Activated T-helper 17 cell treated with anti-CD3 and anti-CD28 coated beads, Interleukin-2, amount 50 U/mL, for 72 hours (primary cell): ENCODE data around the gene NECTIN2. TPM values are rescaled to one million over a fixed set of nuclear protein-coding genes. Genes with fewer than 3 reads are reported as not detected.
"Not testable (repeated sequence)": the region's sequence is repeated elsewhere in the genome, so short reads cannot be mapped to it uniquely, and the experiment has no call there.

Source experiments
- ATAC-seq: fragments of 150-1000 bp; cut with Tn5 transposase; replicated peaks from 2 replicates; pipeline ENCODE4 v1.10.0; 2021; ENCODE audit warnings: mild to moderate bottlenecking, moderate library complexity
- H3K27ac Mint-ChIP-seq: one replicate; pipeline ENCODE4 v1.8.0; 2022; ENCODE audit warnings: mixed read lengths
- H3K27me3 Mint-ChIP-seq: one replicate; pipeline ENCODE4 v1.8.0; 2022; ENCODE audit warnings: mixed read lengths
- H3K36me3 Mint-ChIP-seq: one replicate; pipeline ENCODE4 v1.8.0; 2022; ENCODE audit warnings: low read depth, mild to moderate bottlenecking, mixed read lengths
- H3K4me1 Mint-ChIP-seq: one replicate; pipeline ENCODE4 v1.8.0; 2022; ENCODE audit warnings: mixed read lengths
- H3K4me3 Mint-ChIP-seq: one replicate; pipeline ENCODE4 v1.8.0; 2022; ENCODE audit warnings: mild to moderate bottlenecking, mixed read lengths
- H3K9me3 Mint-ChIP-seq: one replicate; pipeline ENCODE4 v1.8.0; 2022; ENCODE audit warnings: mixed read lengths
- total RNA-seq, 2 donors: library from RNA; stranded (reverse); gene quantifications; one replicate each; pipeline ENCODE4 v1.2.3, GENCODE V29; 2022

Gene NECTIN2
- total RNA-seq, 2 donors from 2014 or later, result 0.45 to 0.64 TPM

- Mint-ChIP-seq H3K36me3 (no peaks in the 10 kb centered on the region), H3K4me3 (peak overlapping the region; percentile 98), H3K27me3 (peaks cover 19% of the 10 kb centered on the region), H3K27ac (peak overlapping the region; percentile 15), H3K9me3 (no peaks in the 10 kb centered on the region), H3K4me1 (peaks cover 4% of the 10 kb centered on the region)
- no peak for ATAC-seq
Observed at GRCh38 chr19:44912854-44913253, 66.8 kb downstream of the NECTIN2 start.

- H3K4me1 Mint-ChIP-seq, H3K9me3 Mint-ChIP-seq, H3K36me3 Mint-ChIP-seq, ATAC-seq: not testable (repeated sequence)
- Mint-ChIP-seq H3K27ac (peak overlapping the region; percentile 96), H3K4me3 (peak overlapping the region; percentile 98), H3K27me3 (peaks cover 15% of the 10 kb centered on the region)
Observed at GRCh38 chr19:44913512-44914432, 67.7 kb downstream of the NECTIN2 start.

GRCh38 chr19:44914433-44915206, 68.5 kb downstream of the NECTIN2 start, which contains the start of gene APOC1:
APOC1 (plus strand) TSS chr19:44914608; CDS start chr19:44914892, 284 bp downstream.
- H3K27ac Mint-ChIP-seq, result peak within 1 kb of the TSS; percentile 96
- peak; percentile 99 for ATAC-seq
- H3K27me3 Mint-ChIP-seq, result peaks cover 15% of the 10 kb centered on the region
- H3K4me1 Mint-ChIP-seq, H3K36me3 Mint-ChIP-seq, H3K9me3 Mint-ChIP-seq: not testable (repeated sequence)
- H3K4me3 Mint-ChIP-seq, result peak within 1 kb of the TSS; percentile 98

GRCh38 chr19:44924243-44924725, 78.2 kb downstream of the NECTIN2 start:
- H3K27ac Mint-ChIP-seq, result no peak overlapping the region
- H3K27me3 Mint-ChIP-seq, result peaks cover 15% of the 10 kb centered on the region
- H3K4me3 Mint-ChIP-seq, result no peak overlapping the region

GRCh38 chr19:44925114-44925891, 79.2 kb downstream of the NECTIN2 start:
- Mint-ChIP-seq H3K4me3 (no peak overlapping the region), H3K4me1 (no peaks in the 10 kb centered on the region), H3K27ac (no peak overlapping the region), H3K9me3 (no peaks in the 10 kb centered on the region), H3K27me3 (peaks cover 15% of the 10 kb centered on the region), H3K36me3 (no peaks in the 10 kb centered on the region)
- ATAC-seq, result no peak

More at GRCh38 chr19:44924243-44924725, 78.2 kb downstream of the NECTIN2 start:
- no peaks in the 10 kb centered on the region for H3K9me3 Mint-ChIP-seq
- no peak for ATAC-seq
- no peaks in the 10 kb centered on the region for H3K36me3 Mint-ChIP-seq
- H3K4me1 Mint-ChIP-seq, result no peaks in the 10 kb centered on the region

- ATAC-seq, result peak; percentile 21
Observed at GRCh38 chr19:44926245-44927077, 80.4 kb downstream of the NECTIN2 start.

GRCh38 chr19:44927746-44928145, 81.6 kb downstream of the NECTIN2 start:
- Mint-ChIP-seq H3K4me3 (no peak overlapping the region), H3K27ac (no peak overlapping the region), H3K27me3 (peaks cover 15% of the 10 kb centered on the region), H3K36me3 (no peaks in the 10 kb centered on the region), H3K4me1 (no peaks in the 10 kb centered on the region), H3K9me3 (no peaks in the 10 kb centered on the region)
- ATAC-seq, result no peak

More at GRCh38 chr19:44926245-44927077, 80.4 kb downstream of the NECTIN2 start:
- not testable (repeated sequence) for H3K4me1 Mint-ChIP-seq, H3K9me3 Mint-ChIP-seq, H3K36me3 Mint-ChIP-seq
- H3K27me3 Mint-ChIP-seq, result peaks cover 15% of the 10 kb centered on the region
- peak overlapping the region; percentile 68 for H3K4me3 Mint-ChIP-seq
- peak overlapping the region; percentile 58 for H3K27ac Mint-ChIP-seq

GRCh38 chr19:44930088-44930487, 84.0 kb downstream of the NECTIN2 start:
- no peak overlapping the region for H3K4me3 Mint-ChIP-seq
- no peaks in the 10 kb centered on the region for H3K36me3 Mint-ChIP-seq
- H3K27me3 Mint-ChIP-seq, result peaks cover 14% of the 10 kb centered on the region
- H3K27ac Mint-ChIP-seq, result no peak overlapping the region
- H3K4me1 Mint-ChIP-seq, result no peaks in the 10 kb centered on the region
- H3K9me3 Mint-ChIP-seq, result no peaks in the 10 kb centered on the region
- no peak for ATAC-seq

GRCh38 chr19:44931541-44931940, 85.4 kb downstream of the NECTIN2 start:
- no peaks in the 10 kb centered on the region for H3K9me3 Mint-ChIP-seq
- peaks cover 3% of the 10 kb centered on the region for H3K27me3 Mint-ChIP-seq
- ATAC-seq, result no peak
- no peak overlapping the region for H3K4me3 Mint-ChIP-seq
- no peaks in the 10 kb centered on the region for H3K36me3 Mint-ChIP-seq
- no peaks in the 10 kb centered on the region for H3K4me1 Mint-ChIP-seq
- no peak overlapping the region for H3K27ac Mint-ChIP-seq

Other genes with a start within 250 kb of the NECTIN2 start
- gene IGSF23, start 232.7 kb upstream of the NECTIN2 start, total RNA-seq, result not detected
- 10 to 100 TPM in 1 of 2 donors, 1 to 10 TPM in 1; 8.6 to 10.6 TPM for gene PVR, start 202.4 kb upstream of the NECTIN2 start, total RNA-seq
- 1 to 10 TPM; 1.1 to 1.6 TPM for gene CEACAM19, start 174.8 kb upstream of the NECTIN2 start, total RNA-seq
- gene CEACAM16, start 147.1 kb upstream of the NECTIN2 start, total RNA-seq, result not detected
- 10 to 100 TPM; 79.0 to 86.3 TPM for gene BCL3, start 97.6 kb upstream of the NECTIN2 start, total RNA-seq
- gene CBLC, start 68.4 kb upstream of the NECTIN2 start, total RNA-seq, result not detected
- not detected for gene BCAM, start 37.2 kb upstream of the NECTIN2 start, total RNA-seq
- 100 to 1,000 TPM in 1 of 2 donors, 10 to 100 TPM in 1; 55.3 to 165 TPM for gene TOMM40, start 45.0 kb downstream of the NECTIN2 start, total RNA-seq
- 1 to 10 TPM in 1 of 2 donors, under 1 TPM in 1; 0.91 to 2.2 TPM for gene APOE, start 59.5 kb downstream of the NECTIN2 start, total RNA-seq
- 1 to 10 TPM in 1 of 2 donors, under 1 TPM in 1; 0.89 to 1.6 TPM for gene APOC1, start 68.3 kb downstream of the NECTIN2 start, total RNA-seq
- gene APOC4, start 95.9 kb downstream of the NECTIN2 start, total RNA-seq, result not detected
- gene APOC2, start 99.8 kb downstream of the NECTIN2 start, total RNA-seq, result not detected
- gene CLPTM1, start 109.1 kb downstream of the NECTIN2 start, total RNA-seq, result 10 to 100 TPM; 60.2 to 80.5 TPM
- 10 to 100 TPM; 41.4 to 52.0 TPM for gene RELB, start 155.2 kb downstream of the NECTIN2 start, total RNA-seq
- 10 to 100 TPM; 87.5 TPM for gene CLASRP, start 192.7 kb downstream of the NECTIN2 start, total RNA-seq
- 10 to 100 TPM in 1 of 2 donors, 1 to 10 TPM in 1; 6.7 to 11.6 TPM for gene ZNF296, start 230.2 kb downstream of the NECTIN2 start, total RNA-seq
- gene GEMIN7, start 233.0 kb downstream of the NECTIN2 start, total RNA-seq, result 10 to 100 TPM; 56.9 to 57.2 TPM
- 10 to 100 TPM; 19.8 to 27.7 TPM for gene PPP1R37, start 246.9 kb downstream of the NECTIN2 start, total RNA-seq